ENCODE data around the gene FAT2.

Gene FAT2

GRCh38 chr5:151553695-151554094 lies 37.4 kb downstream of the FAT2 start:
- H2BK5ac ChIP-seq (ENCODE audit: low read depth, low read length, poor library complexity, severe bottlenecking), result no peak overlapping the region
- H3K23ac ChIP-seq (ENCODE audit: low read length in 2 of 2), result no peak overlapping the region
- no peaks in the 10 kb centered on the region for H3K79me1 ChIP-seq (replicated peaks; ENCODE audit: low read length, poor library complexity, severe bottlenecking)
- H3K4me3 ChIP-seq (ENCODE audit: insufficient read depth in 1 of 2, low read depth in 1 of 2, low read length in 2 of 2), result no peak overlapping the region
- WGBS, result 57% methylated on average over 4 of the region's 5 CpGs
- no peak overlapping the region for H2BK120ac ChIP-seq (ENCODE audit: low read depth, low read length)
- no peak for DNase-seq
- H3K4me2 ChIP-seq (ENCODE audit: low read length, poor library complexity, severe bottlenecking), result no peak overlapping the region
- no peak overlapping the region for H2AK5ac ChIP-seq (ENCODE audit: low read length, severe bottlenecking)
- H3K27ac ChIP-seq (ENCODE audit: low read length, poor library complexity, severe bottlenecking), result no peak overlapping the region
- H3K27me3 ChIP-seq (ENCODE audit: control insufficient read depth in 1 of 2, insufficient read depth in 1 of 2, low read length in 2 of 2), result peaks cover 0 to 4% of the 10 kb centered on the region in 2 experiments
- no peaks in the 10 kb centered on the region for H3K9me3 ChIP-seq (ENCODE audit: control insufficient read depth, low read length)
- H3K36me3 ChIP-seq (ENCODE audit: control insufficient read depth in 1 of 2, insufficient read depth in 2 of 2, low read depth in 1 of 2, low read length in 2 of 2), result no peaks in the 10 kb centered on the region
- H3K14ac ChIP-seq (ENCODE audit: low read length in 2 of 2), result no peak overlapping the region
- no peak overlapping the region for H4K91ac ChIP-seq (ENCODE audit: low read length)
- H3K4me1 ChIP-seq (ENCODE audit: control insufficient read depth, insufficient read depth, low read depth, low read length), result no peaks in the 10 kb centered on the region
- H2BK12ac ChIP-seq (ENCODE audit: low read length in 2 of 2), result no peak overlapping the region
- no peak overlapping the region for H4K8ac ChIP-seq (ENCODE audit: low read length)
- no peak overlapping the region for H3K9ac ChIP-seq (ENCODE audit: low read length)
- no peak overlapping the region for H3K4ac ChIP-seq (ENCODE audit: low read depth in 1 of 2, low read length in 2 of 2)
- H3K18ac ChIP-seq (ENCODE audit: low read depth in 1 of 2, low read length in 2 of 2), result no peak overlapping the region
- no peak overlapping the region for H2BK15ac ChIP-seq (ENCODE audit: low read depth, poor library complexity, severe bottlenecking)
- no peak overlapping the region for H2AFZ ChIP-seq (ENCODE audit: low read depth, low read length)

GRCh38 chr5:151553130-151553670 lies 37.9 kb downstream of the FAT2 start:
- no peak overlapping the region for H3K4me2 ChIP-seq (ENCODE audit: low read length, poor library complexity, severe bottlenecking)

GRCh38 chr5:151551985-151552384 lies 39.1 kb downstream of the FAT2 start:
- Histone ChIP-seq H3K4me1 (ENCODE audit: control insufficient read depth, insufficient read depth, low read depth, low read length) (no peaks in the 10 kb centered on the region), H3K4ac (ENCODE audit: low read depth in 1 of 2, low read length in 2 of 2) (no peak overlapping the region), H3K4me2 (ENCODE audit: low read length, poor library complexity, severe bottlenecking) (no peak overlapping the region), H4K91ac (ENCODE audit: low read length) (no peak overlapping the region), H3K79me1 (replicated peaks; ENCODE audit: low read length, poor library complexity, severe bottlenecking) (no peaks in the 10 kb centered on the region), H2BK12ac (ENCODE audit: low read length in 2 of 2) (no peak overlapping the region), H2AFZ (ENCODE audit: low read depth, low read length) (no peak overlapping the region), H2BK120ac (ENCODE audit: low read depth, low read length) (no peak overlapping the region), H3K23ac (ENCODE audit: low read length in 2 of 2) (no peak overlapping the region), H2BK15ac (ENCODE audit: low read depth, poor library complexity, severe bottlenecking) (no peak overlapping the region), H3K9ac (ENCODE audit: low read length) (no peak overlapping the region), H3K14ac (ENCODE audit: low read length in 2 of 2) (no peak overlapping the region), H3K9me3 (ENCODE audit: control insufficient read depth, low read length) (no peaks in the 10 kb centered on the region), H2BK5ac (ENCODE audit: low read depth, low read length, poor library complexity, severe bottlenecking) (no peak overlapping the region), H3K36me3 (ENCODE audit: control insufficient read depth in 1 of 2, insufficient read depth in 2 of 2, low read depth in 1 of 2, low read length in 2 of 2) (no peaks in the 10 kb centered on the region), H2AK5ac (ENCODE audit: low read length, severe bottlenecking) (no peak overlapping the region), H3K4me3 (ENCODE audit: insufficient read depth in 1 of 2, low read depth in 1 of 2, low read length in 2 of 2) (no peak overlapping the region), H3K27ac (ENCODE audit: low read length, poor library complexity, severe bottlenecking) (no peak overlapping the region), H4K8ac (ENCODE audit: low read length) (no peak overlapping the region), H3K18ac (ENCODE audit: low read depth in 1 of 2, low read length in 2 of 2) (no peak overlapping the region), H3K27me3 (ENCODE audit: control insufficient read depth in 1 of 2, insufficient read depth in 1 of 2, low read length in 2 of 2) (peaks cover 0 to 4% of the 10 kb centered on the region in 2 experiments)
- 88% methylated on average over 3 of the region's 3 CpGs for WGBS
- DNase-seq, result no peak

More at GRCh38 chr5:151553130-151553670, 37.9 kb downstream of the FAT2 start:
- no peak for DNase-seq
- Histone ChIP-seq H2AK5ac (ENCODE audit: low read length, severe bottlenecking) (no peak overlapping the region), H3K27ac (ENCODE audit: low read length, poor library complexity, severe bottlenecking) (no peak overlapping the region), H3K23ac (ENCODE audit: low read length in 2 of 2) (no peak overlapping the region), H3K36me3 (ENCODE audit: control insufficient read depth in 1 of 2, insufficient read depth in 2 of 2, low read depth in 1 of 2, low read length in 2 of 2) (no peaks in the 10 kb centered on the region), H2BK12ac (ENCODE audit: low read length in 2 of 2) (no peak overlapping the region), H4K8ac (ENCODE audit: low read length) (no peak overlapping the region), H3K27me3 (ENCODE audit: control insufficient read depth in 1 of 2, insufficient read depth in 1 of 2, low read length in 2 of 2) (peaks cover 0 to 4% of the 10 kb centered on the region in 2 experiments), H3K9me3 (ENCODE audit: control insufficient read depth, low read length) (no peaks in the 10 kb centered on the region), H3K4me3 (ENCODE audit: insufficient read depth in 1 of 2, low read depth in 1 of 2, low read length in 2 of 2) (no peak overlapping the region), H3K14ac (ENCODE audit: low read length in 2 of 2) (no peak overlapping the region), H3K4ac (ENCODE audit: low read depth in 1 of 2, low read length in 2 of 2) (no peak overlapping the region), H3K4me1 (ENCODE audit: control insufficient read depth, insufficient read depth, low read depth, low read length) (no peaks in the 10 kb centered on the region), H2BK5ac (ENCODE audit: low read depth, low read length, poor library complexity, severe bottlenecking) (no peak overlapping the region), H3K79me1 (replicated peaks; ENCODE audit: low read length, poor library complexity, severe bottlenecking) (no peaks in the 10 kb centered on the region), H4K91ac (ENCODE audit: low read length) (no peak overlapping the region), H3K18ac (ENCODE audit: low read depth in 1 of 2, low read length in 2 of 2) (no peak overlapping the region), H2AFZ (ENCODE audit: low read depth, low read length) (no peak overlapping the region), H2BK15ac (ENCODE audit: low read depth, poor library complexity, severe bottlenecking) (no peak overlapping the region), H3K9ac (ENCODE audit: low read length) (no peak overlapping the region), H2BK120ac (ENCODE audit: low read depth, low read length) (no peak overlapping the region)
- 82% methylated on average over 8 of the region's 10 CpGs for WGBS

- no peak overlapping the region for H3K4ac ChIP-seq (ENCODE audit: low read depth in 1 of 2, low read length in 2 of 2)
- peaks cover 0 to under 1% of the 10 kb centered on the region in 2 experiments for H3K27me3 ChIP-seq (ENCODE audit: control insufficient read depth in 1 of 2, insufficient read depth in 1 of 2, low read length in 2 of 2)
- H3K4me1 ChIP-seq (ENCODE audit: control insufficient read depth, insufficient read depth, low read depth, low read length), result no peaks in the 10 kb centered on the region
- no peak overlapping the region for H4K91ac ChIP-seq (ENCODE audit: low read length)
- H3K14ac ChIP-seq (ENCODE audit: low read length in 2 of 2), result no peak overlapping the region
- no peak overlapping the region for H2AFZ ChIP-seq (ENCODE audit: low read depth, low read length)
- H3K4me2 ChIP-seq (ENCODE audit: low read length, poor library complexity, severe bottlenecking), result no peak overlapping the region
- H3K9me3 ChIP-seq (ENCODE audit: control insufficient read depth, low read length), result no peaks in the 10 kb centered on the region
- 81% methylated on average over 2 of the region's 2 CpGs for WGBS
- no peaks in the 10 kb centered on the region for H3K36me3 ChIP-seq (ENCODE audit: control insufficient read depth in 1 of 2, insufficient read depth in 2 of 2, low read depth in 1 of 2, low read length in 2 of 2)
- no peak overlapping the region for H3K23ac ChIP-seq (ENCODE audit: low read length in 2 of 2)
- no peak overlapping the region for H2BK120ac ChIP-seq (ENCODE audit: low read depth, low read length)
- no peak overlapping the region for H3K9ac ChIP-seq (ENCODE audit: low read length)
- H2BK15ac ChIP-seq (ENCODE audit: low read depth, poor library complexity, severe bottlenecking), result no peak overlapping the region
- H2AK5ac ChIP-seq (ENCODE audit: low read length, severe bottlenecking), result no peak overlapping the region
- H2BK12ac ChIP-seq (ENCODE audit: low read length in 2 of 2), result no peak overlapping the region
- H3K18ac ChIP-seq (ENCODE audit: low read depth in 1 of 2, low read length in 2 of 2), result no peak overlapping the region
- no peak overlapping the region for H2BK5ac ChIP-seq (ENCODE audit: low read depth, low read length, poor library complexity, severe bottlenecking)
- H4K8ac ChIP-seq (ENCODE audit: low read length), result no peak overlapping the region
- H3K79me1 ChIP-seq (replicated peaks; ENCODE audit: low read length, poor library complexity, severe bottlenecking), result no peaks in the 10 kb centered on the region
- DNase-seq, result no peak
- H3K27ac ChIP-seq (ENCODE audit: low read length, poor library complexity, severe bottlenecking), result no peak overlapping the region
- H3K4me3 ChIP-seq (ENCODE audit: insufficient read depth in 1 of 2, low read depth in 1 of 2, low read length in 2 of 2), result no peak overlapping the region
Measured at GRCh38 chr5:151550146-151550545, 41.0 kb downstream of the FAT2 start.
